GM12801 (cell line): Measurements from ENCODE around the gene ARRB1.

ENCODE experiments used
- CTCF ChIP-seq: IDR thresholded peaks from one replicate; pipeline ENCODE4 v1.5.1; 2011; ENCODE audit warnings: control low read depth; ENCODE audit not compliant: insufficient read length; ENCODE audit errors: extremely low read depth

Gene ARRB1

GRCh38 chr11:75308116-75308515 lies 43.3 kb downstream of the ARRB1 start:
- no peak for TF ChIP-seq CTCF

GRCh38 chr11:75307058-75307457 lies 44.4 kb downstream of the ARRB1 start:
- TF ChIP-seq CTCF, result no peak

GRCh38 chr11:75306529-75306928 lies 44.9 kb downstream of the ARRB1 start:
- TF ChIP-seq CTCF, result no peak

- TF ChIP-seq CTCF, result no peak
These were observed 45.5 kb downstream of the ARRB1 start for GRCh38 chr11:75305993-75306392.

- TF ChIP-seq CTCF, result no peak
These were observed 46.0 kb downstream of the ARRB1 start for GRCh38 chr11:75305452-75305851.

GRCh38 chr11:75303544-75304224 lies 47.8 kb downstream of the ARRB1 start:
- no peak for TF ChIP-seq CTCF

- TF ChIP-seq CTCF, result no peak
These were observed 49.1 kb downstream of the ARRB1 start for GRCh38 chr11:75302371-75302770.
